ENCODE results near the gene CCDC89.
"Not testable (repeated sequence)": the region's sequence is repeated elsewhere in the genome, so short reads cannot be mapped to it uniquely, and the experiment has no call there.

CCDC89 gene

GRCh38 chr11:85694385-85694980 is 8.5 kb upstream of the CCDC89 start:
- no peak for DNase-seq (ENCODE audit: low read depth)

- DNase-seq (ENCODE audit: low read depth), result no peak
Measured at GRCh38 chr11:85685125-85685819, 723 bp downstream of the CCDC89 start.

- DNase-seq (ENCODE audit: low read depth), result peak; percentile 58
Measured at GRCh38 chr11:85682330-85683305, 3.4 kb downstream of the CCDC89 start.

GRCh38 chr11:85680897-85681296 is 5.1 kb downstream of the CCDC89 start:
- no peak for DNase-seq (ENCODE audit: low read depth)

GRCh38 chr11:85679576-85679975 is 6.4 kb downstream of the CCDC89 start:
- no peak for DNase-seq (ENCODE audit: low read depth)

- DNase-seq (ENCODE audit: low read depth), result no peak
Measured at GRCh38 chr11:85673393-85673792, 12.6 kb downstream of the CCDC89 start.

GRCh38 chr11:85672105-85672902 is 13.7 kb downstream of the CCDC89 start:
- no peak for DNase-seq (ENCODE audit: low read depth)

GRCh38 chr11:85670949-85671663 is 14.9 kb downstream of the CCDC89 start:
- DNase-seq (ENCODE audit: low read depth), result not testable (repeated sequence)

GRCh38 chr11:85668157-85668556 is 17.8 kb downstream of the CCDC89 start:
- DNase-seq (ENCODE audit: low read depth), result no peak

- DNase-seq (ENCODE audit: low read depth), result no peak
Measured at GRCh38 chr11:85666687-85667086, 19.3 kb downstream of the CCDC89 start.

- DNase-seq (ENCODE audit: low read depth), result no peak
Measured at GRCh38 chr11:85665733-85666132, 20.3 kb downstream of the CCDC89 start.

- peak; percentile 92 for DNase-seq (ENCODE audit: low read depth)
Measured at GRCh38 chr11:85664615-85665481, 21.1 kb downstream of the CCDC89 start, which contains the start of gene CREBZF. TSS of gene CREBZF (minus strand) at chr11:85665129. CDS start at chr11:85664875, 254 bp downstream.

- peak; percentile 77 for DNase-seq (ENCODE audit: low read depth)
Measured at GRCh38 chr11:85663753-85664614, 22.0 kb downstream of the CCDC89 start.

- no peak for DNase-seq (ENCODE audit: low read depth)
Measured at GRCh38 chr11:85663080-85663752, 22.8 kb downstream of the CCDC89 start.

- no peak for DNase-seq (ENCODE audit: low read depth)
Measured at GRCh38 chr11:85661972-85662664, 23.9 kb downstream of the CCDC89 start.

GRCh38 chr11:85658180-85658579 is 27.8 kb downstream of the CCDC89 start:
- no peak for DNase-seq (ENCODE audit: low read depth)

GRCh38 chr11:85656777-85657176 is 29.2 kb downstream of the CCDC89 start:
- no peak for DNase-seq (ENCODE audit: low read depth)

- not testable (repeated sequence) for DNase-seq (ENCODE audit: low read depth)
Measured at GRCh38 chr11:85654343-85654742, 31.7 kb downstream of the CCDC89 start.

All from stimulated activated CD8-positive, alpha-beta memory T cell treated with anti-CD3 and anti-CD28 coated beads, Interleukin-4, amount 100 ng/mL, for 24 hours (primary cell).